Psoas muscle (tissue), 8 donors: ENCODE measurements around the gene CDCA8. TPM values are rescaled to one million over a fixed set of nuclear protein-coding genes. Genes with fewer than 3 reads are reported as not detected.
A peak's percentile ranks its signal among the peaks of the same experiment; 100 is the strongest.
"Not testable (repeated sequence)": the region's sequence is repeated elsewhere in the genome, so short reads cannot be mapped to it uniquely, and the experiment has no call there.

Source experiments
- ATAC-seq, 4 donors: fragments of 200-7000 bp; cut with Tn5 transposase; one replicate each; pipeline ENCODE4 v1.9.1; 2020; ENCODE audit warnings: moderate library complexity in 3 of 4, mild to moderate bottlenecking in 2 of 4
- DNase-seq, 2 donors: peaks; one replicate each; pipeline ENCODE4 v3.0.0-alpha.2; 2020
- H3K27ac ChIP-seq: fragments of 200-600 bp; one replicate; pipeline ENCODE4 v1.8.0; 2022
- H3K27me3 ChIP-seq, 3 donors: fragments of 200-600 bp in 1 of 3; one replicate each; pipeline versions ENCODE4 v1.6.1 to v1.8.0; 2013 to 2022; ENCODE audit warnings: low read length in 2 of 3, mild to moderate bottlenecking in 2 of 3, moderate library complexity in 1 of 3; ENCODE audit not compliant: insufficient read depth in 3 of 3
- H3K36me3 ChIP-seq, 2 donors: fragments of 200-600 bp in 1 of 2; one replicate each; pipeline versions ENCODE4 v1.6.1 to v1.8.0; 2013 to 2022; ENCODE audit warnings: low read depth in 1 of 2, mild to moderate bottlenecking in 1 of 2, moderate library complexity in 1 of 2; ENCODE audit not compliant: insufficient read depth in 1 of 2
- H3K4me1 ChIP-seq: fragments of 200-600 bp; one replicate; pipeline ENCODE4 v1.8.0; 2022
- H3K4me3 ChIP-seq: fragments of 200-600 bp; one replicate; pipeline ENCODE4 v1.8.0; 2022; ENCODE audit warnings: mild to moderate bottlenecking
- H3K9me3 ChIP-seq: fragments of 200-600 bp; one replicate; pipeline ENCODE4 v1.8.0; 2022
- CTCF ChIP-seq: fragments of 200-600 bp; IDR thresholded peaks from one replicate; pipeline ENCODE4 v1.8.0; 2022; ENCODE audit warnings: antibody characterized with exemption
- WGBS, 3 donors: extraction: QIAGEN DNeasy Blood & Tissue Kit; methylation state at CpG; one replicate each; pipeline versions ENCODE4 v1.1.6 to v1.1.7; 2013; 5-methylcytosine and 5-hydroxymethylcytosine counted together
- intact Hi-C, 2 donors: fragments of 100-400 bp; cut with DNase I; formaldehyde crosslinking; loops; one replicate each; pipeline versions ENCODE4 v1.11.0 to v1.14.2; 2022
- polyA plus RNA-seq, 3 donors: library from polyadenylated mRNA; stranded (reverse); fragments of 200-250 nt; gene quantifications; one replicate each; pipeline ENCODE4 v1.2.3, GENCODE V29; 2013
- total RNA-seq, 4 donors: library from RNA; stranded (reverse); fragmentation: NEBNext Ultra II Directional in 2 of 4; extraction: Animal tissue kit (Norgen Biotek cat#: 25700) in 2 of 4; gene quantifications; one replicate each; pipeline versions ENCODE4 v1.2.1 to v1.2.4, GENCODE V29; 2021 to 2023
- donor health status: healthy with polysubstance abuse.
- donor health status: DM: no; HTN: no; CAD: no; lungs with moderate emphysema.
- donor health status: Bipolar disorder and iron deficiency.
- donor health status: healthy.
- donor health status: DM: yes; HTN: yes; CAD: no.
- donor health status: DM: no; HTN: no; CAD: no.
- donor health status: DM: no; HTN: no; CAD: no.
- donor health status: DM: yes; HTN: yes; CAD: no.

The CDCA8 gene
- total and polyA plus RNA-seq, 7 donors: 0.10 to 0.78 (median 0.23) TPM

GRCh38 chr1:37734629-37735591 lies 42.6 kb downstream of the CDCA8 start:
- Histone ChIP-seq H3K4me1 (no peaks in the 10 kb centered on the region), H3K27me3 (peaks cover 0 to 34% (median 5%) of the 10 kb centered on the region in 3 donors), H3K9me3 (no peaks in the 10 kb centered on the region), H3K36me3 (no peaks in the 10 kb centered on the region), H3K4me3 (no peak overlapping the region), H3K27ac (no peak overlapping the region)
- TF ChIP-seq CTCF: no peak
- intact Hi-C loops: no loop called here
- DNase-seq (peak in 1 of 2 donors; percentile 52), ATAC-seq (no peak)
- 8 to 11% (median 9%) methylated on average over 32 of the region's 32 CpGs for WGBS, 3 donors

- DNase-seq, H3K27ac ChIP-seq, intact Hi-C loops, H3K4me3 ChIP-seq, ATAC-seq, H3K9me3 ChIP-seq, H3K4me1 ChIP-seq, H3K36me3 ChIP-seq: not testable (repeated sequence)
- 80 to 82% (median 81%) methylated on average over 7 of the region's 7 CpGs for WGBS, 3 donors
- H3K27me3 ChIP-seq: peaks cover 0 to 28% (median 5%) of the 10 kb centered on the region in 3 donors
Measured at GRCh38 chr1:37737975-37738374, 45.7 kb downstream of the CDCA8 start.

GRCh38 chr1:37738619-37739018 lies 46.3 kb downstream of the CDCA8 start:
- ATAC-seq, H3K9me3 ChIP-seq, H3K4me3 ChIP-seq, DNase-seq, H3K36me3 ChIP-seq, H3K4me1 ChIP-seq, H3K27ac ChIP-seq, intact Hi-C loops: not testable (repeated sequence)
- H3K27me3 ChIP-seq: peaks cover 0 to 24% (median 5%) of the 10 kb centered on the region in 3 donors
- WGBS, 3 donors: 85 to 92% (median 86%) methylated on average over 4 of the region's 4 CpGs

GRCh38 chr1:37739222-37739621 lies 46.9 kb downstream of the CDCA8 start:
- DNase-seq (no peak), ATAC-seq (no peak)
- Histone ChIP-seq H3K9me3 (no peaks in the 10 kb centered on the region), H3K36me3 (no peaks in the 10 kb centered on the region), H3K27me3 (peaks cover 0 to 20% (median 5%) of the 10 kb centered on the region in 3 donors), H3K27ac (no peak overlapping the region), H3K4me3 (no peak overlapping the region), H3K4me1 (no peaks in the 10 kb centered on the region)
- intact Hi-C loops: no loop called here
- TF ChIP-seq CTCF: no peak
- 93 to 98% (median 94%) methylated on average over 2 of the region's 2 CpGs for WGBS, 3 donors

- H3K27me3 ChIP-seq: peaks cover 0 to 6% (median 0%) of the 10 kb centered on the region in 3 donors
- H3K36me3 ChIP-seq: no peaks in the 10 kb centered on the region
- no peak overlapping the region for H3K4me3 ChIP-seq
- DNase-seq (no peak), ATAC-seq (no peak)
- H3K9me3 ChIP-seq: no peaks in the 10 kb centered on the region
- no peak for TF ChIP-seq CTCF
- H3K27ac ChIP-seq: no peak overlapping the region
- H3K4me1 ChIP-seq: no peaks in the 10 kb centered on the region
- 64 to 75% (median 69%) methylated on average over 9 of the region's 9 CpGs for WGBS, 3 donors
- intact Hi-C loops: no loop called here
Measured at GRCh38 chr1:37741130-37741529, 48.8 kb downstream of the CDCA8 start.
